ENCODE data around the gene DEFB128.
A peak's percentile ranks its signal among the peaks of the same experiment; 100 is the strongest.
"Not testable (repeated sequence)": the region's sequence is repeated elsewhere in the genome, so short reads cannot be mapped to it uniquely, and the experiment has no call there.

DEFB128 gene

DNA sequence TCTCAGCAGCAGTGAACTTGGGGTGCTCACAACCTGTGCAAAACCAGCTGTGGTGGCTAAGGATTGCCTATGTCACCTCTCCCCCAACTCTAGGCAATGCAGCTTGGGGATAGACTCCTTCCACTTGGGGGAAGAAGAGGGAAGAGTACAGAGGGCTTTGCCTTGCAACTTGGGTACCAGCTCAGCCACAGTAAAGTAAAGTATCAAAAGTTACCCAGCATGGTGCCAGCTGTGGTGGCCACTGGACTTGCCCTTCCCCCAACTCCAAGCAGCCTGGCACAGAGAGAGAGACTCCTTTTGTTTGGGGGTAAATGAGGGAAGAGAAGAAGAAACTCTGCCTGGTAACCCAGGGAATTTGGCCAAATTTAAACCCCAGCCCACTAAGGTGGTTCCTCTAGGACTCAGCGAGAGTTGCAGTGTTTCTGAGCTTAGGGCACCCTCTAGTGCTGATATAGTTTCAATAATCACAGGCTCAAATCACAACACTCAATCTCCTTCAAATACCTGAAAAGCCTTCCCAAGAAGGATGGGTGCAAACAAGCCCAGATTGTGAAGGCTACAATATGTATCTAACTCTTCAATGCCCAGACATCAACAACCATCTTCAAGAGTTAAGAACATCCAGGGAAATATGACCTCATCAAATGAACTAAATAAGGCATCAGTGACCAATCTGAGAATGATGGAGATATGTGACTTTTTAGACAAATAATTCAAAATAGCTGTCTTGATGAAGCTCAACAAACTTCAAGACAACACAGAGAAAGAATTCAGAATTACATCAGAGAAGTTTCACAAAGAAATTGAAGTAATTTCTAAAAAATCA lies 30.0 kb upstream of the DEFB128 start:
- TF ChIP-seq, protein P1, sequence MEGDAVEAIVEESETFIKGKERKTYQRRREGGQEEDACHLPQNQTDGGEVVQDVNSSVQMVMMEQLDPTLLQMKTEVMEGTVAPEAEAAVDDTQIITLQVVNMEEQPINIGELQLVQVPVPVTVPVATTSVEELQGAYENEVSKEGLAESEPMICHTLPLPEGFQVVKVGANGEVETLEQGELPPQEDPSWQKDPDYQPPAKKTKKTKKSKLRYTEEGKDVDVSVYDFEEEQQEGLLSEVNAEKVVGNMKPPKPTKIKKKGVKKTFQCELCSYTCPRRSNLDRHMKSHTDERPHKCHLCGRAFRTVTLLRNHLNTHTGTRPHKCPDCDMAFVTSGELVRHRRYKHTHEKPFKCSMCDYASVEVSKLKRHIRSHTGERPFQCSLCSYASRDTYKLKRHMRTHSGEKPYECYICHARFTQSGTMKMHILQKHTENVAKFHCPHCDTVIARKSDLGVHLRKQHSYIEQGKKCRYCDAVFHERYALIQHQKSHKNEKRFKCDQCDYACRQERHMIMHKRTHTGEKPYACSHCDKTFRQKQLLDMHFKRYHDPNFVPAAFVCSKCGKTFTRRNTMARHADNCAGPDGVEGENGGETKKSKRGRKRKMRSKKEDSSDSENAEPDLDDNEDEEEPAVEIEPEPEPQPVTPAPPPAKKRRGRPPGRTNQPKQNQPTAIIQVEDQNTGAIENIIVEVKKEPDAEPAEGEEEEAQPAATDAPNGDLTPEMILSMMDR (IDR thresholded peaks at IDR 0.05; ENCODE audit: extremely low read depth, missing control alignments): peak; percentile 4
- peak; percentile 8 for DNase-seq (ENCODE audit: low spot score)

GRCh38 chr20:217266-217665 lies 27.8 kb upstream of the DEFB128 start:
- TF ChIP-seq, protein P1 (IDR thresholded peaks at IDR 0.05; ENCODE audit: extremely low read depth, missing control alignments): no peak
- DNase-seq (ENCODE audit: low spot score): no peak

- TF ChIP-seq, protein P1 (IDR thresholded peaks at IDR 0.05; ENCODE audit: extremely low read depth, missing control alignments): no peak
- DNase-seq (ENCODE audit: low spot score): no peak
These were observed 26.3 kb upstream of the DEFB128 start for GRCh38 chr20:215796-216195.

DNA sequence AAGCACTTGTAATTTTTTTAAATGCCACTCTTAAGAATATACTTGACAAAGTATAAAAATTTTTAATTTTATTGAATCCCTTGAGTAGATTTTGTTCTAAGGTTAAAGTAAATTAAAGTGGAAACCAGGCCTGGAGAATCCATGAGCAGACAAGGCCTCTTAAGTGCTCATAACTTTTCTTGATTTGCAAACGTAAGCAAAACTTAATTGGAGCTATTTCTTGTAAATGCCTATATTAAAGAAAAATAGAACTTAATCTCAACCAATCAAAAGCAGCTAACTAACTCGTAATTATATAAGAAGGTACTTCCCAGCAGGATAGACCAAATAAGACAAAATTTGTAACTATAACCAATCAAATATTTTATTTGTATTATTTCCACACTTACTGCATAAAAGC lies 24.9 kb upstream of the DEFB128 start:
- TF ChIP-seq, protein P1 (IDR thresholded peaks at IDR 0.05; ENCODE audit: extremely low read depth, missing control alignments): no peak

GRCh38 chr20:210809-211502 lies 21.4 kb upstream of the DEFB128 start:
- TF ChIP-seq, protein P1 (IDR thresholded peaks at IDR 0.05; ENCODE audit: extremely low read depth, missing control alignments): no peak
- no peak for DNase-seq (ENCODE audit: low spot score)

More for the DNA sequence above, 24.9 kb upstream of the DEFB128 start:
- DNase-seq (ENCODE audit: low spot score): no peak

DNA sequence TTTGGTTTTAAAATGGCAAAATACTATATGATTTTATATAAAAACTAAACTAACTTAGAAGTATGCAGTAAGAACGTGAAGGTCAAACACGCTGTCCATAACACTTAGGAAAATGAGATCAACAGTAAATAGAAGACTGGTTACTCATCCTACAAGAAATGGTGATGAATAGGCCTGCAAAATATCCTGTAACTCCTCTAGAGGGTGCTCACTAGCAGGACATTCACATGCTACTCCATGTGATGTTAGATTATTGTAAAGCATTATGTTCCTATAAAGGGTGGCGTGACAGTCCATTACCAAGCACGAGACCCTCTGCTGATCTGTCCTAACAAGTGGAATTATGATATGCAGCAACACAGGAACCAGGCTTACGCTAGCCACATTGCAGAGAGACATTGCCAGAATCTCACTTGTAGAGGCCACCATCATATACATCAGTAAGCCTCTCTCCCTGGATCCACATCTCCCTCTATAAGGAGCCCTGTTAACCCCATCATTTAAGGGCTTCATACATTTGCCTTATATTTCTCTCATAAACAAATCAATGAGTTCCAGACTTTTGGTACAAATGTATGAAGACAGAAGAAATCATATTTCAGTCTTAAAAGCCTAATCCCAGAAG lies 19.5 kb upstream of the DEFB128 start:
- TF ChIP-seq, protein P1 (IDR thresholded peaks at IDR 0.05; ENCODE audit: extremely low read depth, missing control alignments): peak; percentile 23
- peak; percentile 41 for DNase-seq (ENCODE audit: low spot score)

GRCh38 chr20:203630-204029 lies 14.1 kb upstream of the DEFB128 start:
- not testable (repeated sequence) for DNase-seq (ENCODE audit: low spot score)
